Stomach (tissue), 9 donors: Measurements from ENCODE around the gene GPR179. TPM values are rescaled to one million over a fixed set of nuclear protein-coding genes. Genes with fewer than 3 reads are reported as not detected.

Experiments
- DNase-seq, 2 donors: peaks; one replicate each; pipeline versions ENCODE4 v3.0.0 to v3.0.0-alpha.2; 2013 to 2019
- H3K27ac ChIP-seq, 5 donors: fragments of 200-600 bp in 4 of 5; sonication (generic) in 4 of 5; one replicate each; pipeline ENCODE4 v1.5.1; 2013 to 2019; ENCODE audit warnings: mild to moderate bottlenecking in 1 of 5, moderate library complexity in 1 of 5
- H3K27me3 ChIP-seq, 3 donors: fragments of 200-600 bp; sonication (generic); one replicate each; pipeline ENCODE4 v1.5.1; 2017 to 2019; ENCODE audit warnings: mixed run types in 1 of 3
- H3K36me3 ChIP-seq, 4 donors: fragments of 200-600 bp; sonication (generic); 1 replicate in 3 of 4; 2 replicates in 1 of 4; pipeline ENCODE4 v1.5.1; 2016 to 2019
- H3K4me1 ChIP-seq, 4 donors: fragments of 200-600 bp; sonication (generic); one replicate each; pipeline ENCODE4 v1.5.1; 2016 to 2019
- H3K4me3 ChIP-seq, 4 donors: fragments of 200-600 bp; sonication (generic) in 3 of 4; one replicate each; pipeline ENCODE4 v1.5.1; 2016 to 2019; ENCODE audit warnings: mild to moderate bottlenecking in 1 of 4
- H3K9me3 ChIP-seq, 4 donors: fragments of 200-600 bp; sonication (generic); one replicate each; pipeline ENCODE4 v1.5.1; 2016 to 2019
- CTCF ChIP-seq, 7 experiments: fragments of 450-650 bp in 4 of 7; fragments of 200-600 bp in 3 of 7; sonication (generic) in 3 of 7; IDR thresholded peaks; one replicate each; pipeline ENCODE4 v1.5.1; 2016 to 2019; ENCODE audit warnings: antibody characterized with exemption in 7 of 7, control low read depth in 2 of 7, mild to moderate bottlenecking in 1 of 7
- EP300 ChIP-seq: sonication (generic); formaldehyde crosslinking; IDR thresholded peaks from one replicate; pipeline ENCODE4 v1.6.1; 2017; ENCODE audit warnings: antibody characterized with exemption
- POLR2A ChIP-seq, 4 donors: fragments of 450-650 bp; IDR thresholded peaks; one replicate each; pipeline ENCODE4 v1.6.1; 2016; ENCODE audit warnings: antibody characterized with exemption in 4 of 4, control low read depth in 2 of 4, mild to moderate bottlenecking in 1 of 4, moderate library complexity in 1 of 4
- POLR2AphosphoS5 ChIP-seq, 3 donors: sonication (generic); formaldehyde crosslinking; IDR thresholded peaks; one replicate each; pipeline ENCODE4 v1.6.1; 2016; ENCODE audit warnings: antibody characterized with exemption in 3 of 3
- WGBS, 5 donors: extraction: QIAGEN DNeasy Blood & Tissue Kit in 3 of 5; methylation state at CpG; one replicate each; pipeline versions ENCODE4 v1.1.5 to v1.1.7; 2013 to 2018; 5-methylcytosine and 5-hydroxymethylcytosine counted together
- intact Hi-C: fragments of 100-400 bp; cut with DNase I; formaldehyde crosslinking; loops from one replicate; pipeline ENCODE4 v1.15.1; 2023; ENCODE audit warnings: low total_unique reads
- polyA plus RNA-seq, 3 donors: library from polyadenylated mRNA; stranded (reverse); fragments of 200-250 nt; gene quantifications; one replicate each; pipeline ENCODE4 v1.2.3, GENCODE V29; 2013
- total RNA-seq, 5 donors: library from RNA; depleted of rRNA; stranded (reverse); fragments of >200 nt; gene quantifications; one replicate each; pipeline versions ENCODE4 v1.1.0 to v1.2.3, GENCODE V29; 2014 to 2016
- donor health status: healthy with polysubstance abuse.
- donor health status: Bipolar disorder and iron deficiency.
- donor health status: healthy.

GPR179 gene
- total and polyA plus RNA-seq, 8 donors, result 0.03 to 0.18 (median 0.06) TPM; not detected in 5

- intact Hi-C loops, result no loop called here
- Histone ChIP-seq H3K9me3 (no peaks in the 10 kb centered on the region), H3K27ac (no peak overlapping the region), H3K27me3 (peaks cover 0 to 11% (median 0%) of the 10 kb centered on the region in 3 donors), H3K4me3 (no peak overlapping the region), H3K36me3 (no peaks in the 10 kb centered on the region), H3K4me1 (peaks cover 7 to 8% (median 7%) of the 10 kb centered on the region in 4 donors)
- no peak for DNase-seq
- TF ChIP-seq POLR2AphosphoS5 (IDR thresholded peaks at IDR 0.05) (no peak), EP300 (no peak), CTCF (IDR thresholded peaks at IDR 0.05) (no peak), POLR2A (IDR thresholded peaks at IDR 0.05) (no peak)
Observed at GRCh38 chr17:38339891-38340290, 3.9 kb downstream of the GPR179 start.

- Histone ChIP-seq H3K4me1 (peaks cover 7 to 8% (median 7%) of the 10 kb centered on the region in 4 donors), H3K36me3 (no peaks in the 10 kb centered on the region), H3K27ac (no peak overlapping the region), H3K4me3 (no peak overlapping the region), H3K9me3 (no peaks in the 10 kb centered on the region), H3K27me3 (peaks cover 0 to 22% (median 0%) of the 10 kb centered on the region in 3 donors)
- TF ChIP-seq CTCF (IDR thresholded peaks at IDR 0.05), result no peak
- no peak for TF ChIP-seq POLR2A (IDR thresholded peaks at IDR 0.05)
- no peak for TF ChIP-seq POLR2AphosphoS5 (IDR thresholded peaks at IDR 0.05)
- TF ChIP-seq EP300, result no peak
- 85 to 94% (median 87%) methylated on average over 2 to 4 of the region's 4 CpGs for WGBS, 5 donors
- DNase-seq, result no peak
- intact Hi-C loops, result no loop called here
Observed at GRCh38 chr17:38338535-38338934, 5.2 kb downstream of the GPR179 start.

- TF ChIP-seq POLR2AphosphoS5 (IDR thresholded peaks at IDR 0.05), result no peak
- no peak for TF ChIP-seq POLR2A (IDR thresholded peaks at IDR 0.05)
- TF ChIP-seq CTCF (IDR thresholded peaks at IDR 0.05), result no peak
- no peak for TF ChIP-seq EP300
- H3K4me3 ChIP-seq, result no peak overlapping the region
- H3K36me3 ChIP-seq, result no peaks in the 10 kb centered on the region
- H3K27me3 ChIP-seq, result peaks cover 0 to 22% (median 0%) of the 10 kb centered on the region in 3 donors
- no peak overlapping the region for H3K27ac ChIP-seq
- intact Hi-C loops, result no loop called here
- no peaks in the 10 kb centered on the region for H3K9me3 ChIP-seq
- H3K4me1 ChIP-seq, result peaks cover 7 to 8% (median 7%) of the 10 kb centered on the region in 4 donors
- 59 to 74% (median 68%) methylated on average over 5 of the region's 5 CpGs for WGBS, 5 donors
- no peak for DNase-seq
Observed at GRCh38 chr17:38338053-38338452, 5.7 kb downstream of the GPR179 start.

GRCh38 chr17:38336838-38337237 is 6.9 kb downstream of the GPR179 start:
- no peak for DNase-seq
- H3K27me3 ChIP-seq, result peaks cover 0 to 30% (median 0%) of the 10 kb centered on the region in 3 donors
- intact Hi-C loops, result no loop called here
- no peaks in the 10 kb centered on the region for H3K9me3 ChIP-seq
- H3K27ac ChIP-seq, result no peak overlapping the region
- H3K4me1 ChIP-seq, result peaks cover 7 to 8% (median 7%) of the 10 kb centered on the region in 4 donors
- H3K36me3 ChIP-seq, result no peaks in the 10 kb centered on the region
- no peak overlapping the region for H3K4me3 ChIP-seq
- no peak for TF ChIP-seq POLR2A (IDR thresholded peaks at IDR 0.05)
- TF ChIP-seq POLR2AphosphoS5 (IDR thresholded peaks at IDR 0.05), result no peak
- TF ChIP-seq CTCF (IDR thresholded peaks at IDR 0.05), result no peak
- TF ChIP-seq EP300, result no peak
- 91 to 96% (median 95%) methylated on average over 5 to 11 of the region's 11 CpGs for WGBS, 5 donors
